IMR-90 (cell line): Measurements from ENCODE around the gene HMX1. TPM values are rescaled to one million over a fixed set of nuclear protein-coding genes. Genes with fewer than 3 reads are reported as not detected.
A peak's percentile ranks its signal among the peaks of the same experiment; 100 is the strongest.

Source experiments
- ATAC-seq: fragments of 200-7000 bp; cut with Tn5 transposase; 2 replicates; pipeline ENCODE4 v1.9.1; 2020; ENCODE audit warnings: low read depth, mild to moderate bottlenecking, moderate library complexity
- BruUV-seq: library from RNA; stranded (reverse); fragments of 400-500 nt; replicated peaks from 2 replicates; lab custom pipeline; 2021; lab: Mats Ljungman, UMichigan
- CTCF ChIA-PET: fragments of 300-600 bp; formaldehyde crosslinking; extraction: SDS; loops from one replicate; lab custom pipeline; 2021; ENCODE audit warnings: antibody characterized with exemption; lab: Yijun Ruan, JAX
- POLR2A ChIA-PET: fragments of 300-600 bp; sonication (Branson Sonifier 250); formaldehyde crosslinking; loops from one replicate; lab custom pipeline; 2022; ENCODE audit warnings: antibody characterized with exemption; ENCODE audit not compliant: unreplicated experiment; lab: Charles Lee
- DNase-seq: peaks from one replicate; pipeline ENCODE4 v3.0.0; 2013
- H2AFZ ChIP-seq: replicated peaks from 2 replicates; pipeline ENCODE3; 2013; ENCODE audit warnings: low read length, mild to moderate bottlenecking; ENCODE audit not compliant: poor library complexity
- H2AK5ac ChIP-seq: 2 replicates; pipeline ENCODE4 v1.6.1; 2013; ENCODE audit warnings: low read depth, low read length, inconsistent platforms
- H2AK9ac ChIP-seq: replicated peaks from 2 replicates; pipeline ENCODE3; 2013; ENCODE audit warnings: mild to moderate bottlenecking, low read depth, low read length, moderate library complexity; ENCODE audit not compliant: poor library complexity
- H2BK120ac ChIP-seq: 2 replicates; pipeline ENCODE4 v1.6.1; 2013; ENCODE audit warnings: low read depth, low read length, inconsistent platforms
- H2BK15ac ChIP-seq: 3 replicates; pipeline ENCODE4 v1.6.1; 2013; ENCODE audit warnings: low read depth, low read length, inconsistent platforms
- H2BK20ac ChIP-seq: 2 replicates; pipeline ENCODE4 v1.6.1; 2013; ENCODE audit warnings: low read depth, mild to moderate bottlenecking, inconsistent platforms, low read length, moderate library complexity
- H2BK5ac ChIP-seq: 2 replicates; pipeline ENCODE4 v1.6.1; 2013; ENCODE audit warnings: mild to moderate bottlenecking, low read depth, low read length, inconsistent platforms; ENCODE audit not compliant: poor library complexity, severe bottlenecking
- H3K14ac ChIP-seq: replicated peaks from 2 replicates; pipeline ENCODE4 v1.6.1; 2013; ENCODE audit warnings: low read depth, low read length, inconsistent platforms
- H3K18ac ChIP-seq: 2 replicates; pipeline ENCODE4 v1.6.1; 2013; ENCODE audit warnings: low read depth, low read length, control low read depth
- H3K23ac ChIP-seq: 2 replicates; pipeline ENCODE4 v1.6.1; 2013; ENCODE audit warnings: low read depth, low read length, inconsistent platforms
- H3K27ac ChIP-seq: 2 replicates; pipeline ENCODE4 v1.5.1; 2013; ENCODE audit warnings: mild to moderate bottlenecking, control low read depth, low read length; ENCODE audit not compliant: insufficient read depth
- H3K27me3 ChIP-seq: 2 replicates; pipeline ENCODE4 v1.6.1; 2013; ENCODE audit warnings: low read length; ENCODE audit not compliant: control insufficient read depth, insufficient read depth
- H3K36me3 ChIP-seq: 2 replicates; pipeline ENCODE4 v1.6.1; 2013; ENCODE audit warnings: low read length, mixed read lengths; ENCODE audit not compliant: control insufficient read depth, insufficient read depth
- H3K4ac ChIP-seq: 2 replicates; pipeline ENCODE4 v1.6.1; 2013; ENCODE audit warnings: low read depth, low read length, inconsistent platforms
- H3K4me1 ChIP-seq: 2 replicates; pipeline ENCODE4 v1.6.1; 2013; ENCODE audit warnings: low read length, mixed read lengths; ENCODE audit not compliant: control insufficient read depth, insufficient read depth
- H3K4me2 ChIP-seq: 2 replicates; pipeline ENCODE4 v1.6.1; 2013; ENCODE audit warnings: low read depth, mild to moderate bottlenecking, control low read depth, low read length, moderate library complexity
- H3K4me3 ChIP-seq: 2 replicates; pipeline ENCODE4 v1.5.1; 2013; ENCODE audit warnings: low read depth, mild to moderate bottlenecking, control low read depth, low read length, moderate library complexity; ENCODE audit not compliant: insufficient read depth
- H3K56ac ChIP-seq: 2 replicates; pipeline ENCODE4 v1.6.1; 2013; ENCODE audit warnings: low read length, inconsistent platforms; ENCODE audit not compliant: insufficient read depth; ENCODE audit errors: extremely low read depth
- H3K79me1 ChIP-seq, 2 experiments: 2 replicates each; pipeline ENCODE4 v1.6.1; 2013; ENCODE audit warnings: low read length in 2 of 2, inconsistent platforms in 1 of 2, low read depth in 1 of 2
- H3K9ac ChIP-seq: 2 replicates; pipeline ENCODE4 v1.6.1; 2013; ENCODE audit warnings: low read depth, low read length, control low read depth
- H3K9me1 ChIP-seq: 2 replicates; pipeline ENCODE4 v1.6.1; 2013; ENCODE audit warnings: low read length, inconsistent platforms; ENCODE audit not compliant: insufficient read depth
- H3K9me3 ChIP-seq: 2 replicates; pipeline ENCODE4 v1.6.1; 2013; ENCODE audit warnings: low read length; ENCODE audit not compliant: control insufficient read depth, insufficient read depth
- H4K20me1 ChIP-seq: 2 replicates; pipeline ENCODE4 v1.6.1; 2013; ENCODE audit warnings: low read length, inconsistent platforms; ENCODE audit not compliant: insufficient read depth
- H4K5ac ChIP-seq: 2 replicates; pipeline ENCODE4 v1.6.1; 2013; ENCODE audit warnings: mild to moderate bottlenecking, low read depth, low read length, control low read depth
- H4K8ac ChIP-seq, 2 experiments: 2 replicates each; pipeline ENCODE4 v1.6.1; 2013; ENCODE audit warnings: low read depth in 2 of 2, low read length in 2 of 2, control low read depth in 1 of 2, inconsistent platforms in 1 of 2
- H4K91ac ChIP-seq: 2 replicates; pipeline ENCODE4 v1.6.1; 2013; ENCODE audit warnings: low read depth, low read length, inconsistent platforms; ENCODE audit not compliant: insufficient read depth
- MAFK ChIP-seq: IDR thresholded peaks from 2 replicates; pipeline ENCODE4 v1.6.1; 2012; ENCODE audit warnings: low read depth, low read length, improper control_type of control experiment
- MXI1 ChIP-seq: IDR thresholded peaks from 2 replicates; pipeline ENCODE4 v1.6.1; 2012; ENCODE audit warnings: low read depth, mild to moderate bottlenecking, low read length, moderate library complexity, borderline replicate concordance
- NFE2L2 ChIP-seq: fragments of 150-350 bp; IDR thresholded peaks from 2 replicates; pipeline ENCODE4 v1.6.1; 2016; ENCODE audit warnings: low read depth, mild to moderate bottlenecking, low read length
- WGBS, 2 experiments: methylation state at CpG; one replicate each; pipeline versions ENCODE4 v1.1.5 to v1.1.7; 2013; ENCODE audit warnings: missing lambda C conversion rate in 2 of 2; ENCODE audit not compliant: insufficient read length in 1 of 2; ENCODE audit errors: extremely low coverage in 2 of 2; 5-methylcytosine and 5-hydroxymethylcytosine counted together
- dilution Hi-C: fragments of 300-500 bp; cut with HindIII; formaldehyde crosslinking; loops from one replicate; pipeline ENCODE4 v1.14.3; 2018; ENCODE audit warnings: low sequenced_read_pairs; ENCODE audit not compliant: unreplicated experiment
- in situ Hi-C: fragments of 300-500 bp; cut with MboI; formaldehyde crosslinking; loops from 3 replicates; pipeline ENCODE4 v1.14.3; 2019; ENCODE audit warnings: low sequenced_read_pairs, inconsistent platforms, mixed read lengths
- intact Hi-C: fragments of 100-400 bp; cut with micrococcal nuclease; formaldehyde crosslinking; loops from 2 replicates; pipeline ENCODE4 v1.10.0; 2022
- polyA plus RNA-seq, 3 experiments: library from polyadenylated mRNA; depleted of rRNA; stranded (reverse); fragments of >200 nt; gene quantifications; 2 replicates each; pipeline ENCODE4 v1.2.3, GENCODE V29; 2012; ENCODE audit warnings: low replicate concordance in 1 of 3
- total RNA-seq: library from RNA; depleted of rRNA; stranded (reverse); fragments of >200 nt; gene quantifications from 2 replicates; pipeline ENCODE4 v1.2.3, GENCODE V29; 2012

Gene HMX1
- total and polyA plus RNA-seq, 2 of the 4 experiments (the other 2 are of a cell fraction): not detected

DNA sequence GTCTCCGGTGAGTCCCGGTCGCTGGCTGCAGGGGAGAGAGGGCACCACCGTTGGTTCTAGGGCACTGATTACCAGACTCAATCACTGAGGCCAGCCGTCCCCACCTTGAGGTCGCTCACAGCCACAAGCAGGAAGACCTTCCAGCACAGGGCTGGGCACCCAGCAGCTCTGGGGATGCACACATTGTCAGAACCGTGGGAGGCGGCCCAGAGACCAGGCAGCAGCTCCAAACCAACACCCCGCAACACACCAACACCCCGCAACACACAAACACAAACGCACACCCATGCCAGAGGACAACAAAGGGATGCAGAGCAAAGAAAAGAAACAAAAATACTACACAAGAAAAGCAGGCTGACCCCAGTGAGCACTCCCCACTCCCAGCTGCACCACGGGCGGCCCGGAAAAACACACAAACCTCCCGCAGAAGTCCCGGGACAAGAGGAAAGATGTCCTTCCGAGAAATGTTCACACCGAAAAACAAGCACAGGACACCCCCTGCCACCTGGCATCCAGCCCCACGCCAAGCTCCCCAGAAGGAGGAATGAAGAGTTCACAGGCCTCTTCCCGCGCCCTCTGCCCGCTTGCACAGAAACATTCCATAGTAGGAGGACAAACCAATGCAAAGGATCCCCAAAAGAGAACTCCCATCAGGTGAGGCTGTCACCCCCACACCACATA is 3.2 kb downstream of the HMX1 start:
- WGBS, 2 experiments: 5% methylated on average over 3 of the region's 22 CpGs; no CpG with 5 or more reads in 1 of the 2 experiments
- no peaks in the 10 kb centered on the region for H3K9me3 ChIP-seq
- TF ChIP-seq MAFK: no peak
- TF ChIP-seq NFE2L2: no peak
- TF ChIP-seq MXI1: no peak
- H2BK120ac ChIP-seq: no peak overlapping the region
- peak overlapping the region; percentile 14 for H2AFZ ChIP-seq
- no peak overlapping the region for H4K8ac ChIP-seq
- dilution Hi-C loops: no loop called here
- H3K56ac ChIP-seq: no peak overlapping the region
- peaks cover 84% of the 10 kb centered on the region for H3K27me3 ChIP-seq
- H3K18ac ChIP-seq: no peak overlapping the region
- H3K4me3 ChIP-seq: no peak overlapping the region
- ATAC-seq (no peak), DNase-seq (no peak)
- no peak overlapping the region for H3K14ac ChIP-seq
- H2AK9ac ChIP-seq: no peak overlapping the region
- no peak overlapping the region for H2BK5ac ChIP-seq
- H3K79me1 ChIP-seq: no peaks in the 10 kb centered on the region
- H3K4ac ChIP-seq: no peak overlapping the region
- H3K9me1 ChIP-seq: no peaks in the 10 kb centered on the region
- in situ Hi-C loops: no loop called here
- no peak overlapping the region for H2BK15ac ChIP-seq
- ChIA-PET POLR2A (no interaction called here), CTCF (no interaction called here)
- no peaks in the 10 kb centered on the region for H3K4me1 ChIP-seq
- no TSS peak for BruUV-seq
- H3K23ac ChIP-seq: no peak overlapping the region
- intact Hi-C loops: no loop called here
- no peak overlapping the region for H3K4me2 ChIP-seq
- no peaks in the 10 kb centered on the region for H4K20me1 ChIP-seq
- H3K27ac ChIP-seq: no peak overlapping the region
- no peaks in the 10 kb centered on the region for H3K36me3 ChIP-seq
- no peak overlapping the region for H3K9ac ChIP-seq
- no peak overlapping the region for H2AK5ac ChIP-seq
- no peak overlapping the region for H4K91ac ChIP-seq
- H4K5ac ChIP-seq: no peak overlapping the region
- H2BK20ac ChIP-seq: no peak overlapping the region
